ENCODE results near the gene SETDB1. TPM values are rescaled to one million over a fixed set of nuclear protein-coding genes. Genes with fewer than 3 reads are reported as not detected.
A peak's percentile ranks its signal among the peaks of the same experiment; 100 is the strongest.

SETDB1 gene
- total and polyA plus RNA-seq, 2 of the 13 experiments (the other 11 are each of a cell fraction or from before 2014, with no cell fraction given), result 33.1 to 34.6 TPM

DNA sequence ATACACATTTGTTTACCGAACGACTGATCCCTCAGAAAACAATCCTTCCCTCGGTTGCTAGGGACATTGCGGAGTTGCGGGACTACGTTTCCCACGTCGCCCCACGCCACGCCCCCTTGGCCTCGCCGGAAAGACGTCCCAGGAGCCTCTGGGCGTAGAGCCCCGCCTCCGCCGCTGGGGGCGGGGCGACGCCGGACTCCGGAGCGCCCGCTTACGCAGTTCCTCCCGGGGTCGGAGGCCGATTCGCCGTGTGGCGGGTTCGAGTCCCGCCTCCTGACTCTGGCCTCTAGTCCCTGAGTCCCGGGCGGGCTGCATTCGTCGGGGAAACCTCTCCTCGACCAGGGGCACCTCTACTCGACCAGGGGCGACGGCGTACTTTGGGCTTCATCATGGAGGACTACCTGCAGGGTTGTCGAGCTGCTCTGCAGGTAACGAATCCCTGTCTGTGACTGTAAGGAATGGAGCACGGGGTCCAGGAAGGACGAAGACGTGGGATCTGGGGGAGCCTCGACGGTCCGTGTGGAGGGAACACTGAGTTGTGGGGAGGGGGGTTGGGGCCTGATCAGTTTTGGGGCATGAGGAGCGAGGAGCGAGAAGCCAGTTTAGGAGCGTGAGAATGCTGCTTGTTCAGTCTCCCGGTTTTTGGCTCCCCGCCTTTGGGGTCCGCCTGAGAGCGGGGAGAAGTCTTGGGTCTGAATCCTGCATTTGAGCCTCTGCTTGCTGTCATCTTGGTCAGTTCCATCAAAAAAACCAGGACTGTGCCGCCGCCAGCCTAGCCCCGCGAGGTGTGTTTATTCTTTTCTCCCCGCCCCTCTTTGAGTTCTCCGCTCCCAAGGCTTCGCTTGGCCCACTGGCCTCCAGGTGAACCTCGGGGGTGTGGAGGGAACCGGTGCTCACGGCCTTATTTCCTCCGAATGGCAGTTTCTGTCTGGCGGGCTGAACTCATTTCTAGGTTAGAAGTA, 82.4 kb downstream of the SETDB1 start, which contains the start of gene PRUNE1 (continued):
- TF ChIP-seq PAF1 (CRISPR knock-in tag; IDR thresholded peaks at IDR 0.05) (no peak), ZNF337 (CRISPR knock-in tag; IDR thresholded peaks at IDR 0.05; ENCODE audit: borderline replicate concordance, low read depth) (peak; percentile 61; the same call in 1 of the 2 replicates), ZBTB7B (CRISPR knock-in tag; IDR thresholded peaks at IDR 0.05) (no peak), ISL2 (CRISPR knock-in tag; IDR thresholded peaks at IDR 0.05) (no peak; the same call in 1 of the 2 replicates), YEATS4 (CRISPR knock-in tag; IDR thresholded peaks at IDR 0.05; ENCODE audit: borderline replicate concordance) (peak; percentile 74), MTF1 (CRISPR knock-in tag; IDR thresholded peaks at IDR 0.05) (no peak), ZNF660 (CRISPR knock-in tag; IDR thresholded peaks at IDR 0.05; ENCODE audit: borderline replicate concordance, low read depth) (no peak), TBX2 (CRISPR knock-in tag; IDR thresholded peaks at IDR 0.05; ENCODE audit: borderline replicate concordance) (peak; percentile 60; the same call in 1 of the 2 replicates), RXRA (CRISPR knock-in tag; IDR thresholded peaks at IDR 0.05) (peak; percentile 53), ZNF839 (CRISPR knock-in tag; IDR thresholded peaks at IDR 0.05; ENCODE audit: borderline replicate concordance) (0 out of 2 replicates have a peak, but pooled peaks have one; percentile 69), ZNF501 (CRISPR knock-in tag; IDR thresholded peaks at IDR 0.05) (peak; percentile 46), HIVEP1 (CRISPR knock-in tag; IDR thresholded peaks at IDR 0.05) (no peak), MAX (IDR thresholded peaks at IDR 0.05) (peak; percentile 53; the same call in 1 of the 2 replicates), MIER3 (CRISPR knock-in tag; IDR thresholded peaks at IDR 0.05; ENCODE audit: borderline replicate concordance) (no peak), JDP2 (CRISPR knock-in tag; IDR thresholded peaks at IDR 0.05; ENCODE audit: borderline replicate concordance) (no peak; the same call in 1 of the 2 replicates), ZNF780A (CRISPR knock-in tag; IDR thresholded peaks at IDR 0.05) (peak; percentile 77; the same call in 1 of the 2 replicates)
